Putamen (tissue), 1 donor: ENCODE measurements around the gene MYZAP.
A peak's percentile ranks its signal among the peaks of the same experiment; 100 is the strongest.

Experiments used
- DNase-seq: peaks from one replicate; pipeline ENCODE4 v3.0.0-alpha.2; 2016; ENCODE audit warnings: low spot score

Gene MYZAP

GRCh38 chr15:57591822-57592367, at the start of gene MYZAP:
Gene MYZAP, plus strand, starts transcription at chr15:57591904. Its CDS starts 131 bp downstream, at chr15:57592035.
- no peak for DNase-seq

GRCh38 chr15:57542505-57542817, 49.2 kb upstream of the MYZAP start:
- DNase-seq: no peak

GRCh38 chr15:57544848-57545480, 46.7 kb upstream of the MYZAP start:
- no peak for DNase-seq

GRCh38 chr15:57545995-57546394, 45.7 kb upstream of the MYZAP start:
- DNase-seq: no peak

GRCh38 chr15:57547243-57547755, 44.4 kb upstream of the MYZAP start:
- no peak for DNase-seq

GRCh38 chr15:57548351-57548750, 43.4 kb upstream of the MYZAP start:
- no peak for DNase-seq

- DNase-seq: no peak
Measured at GRCh38 chr15:57548835-57549234, 42.9 kb upstream of the MYZAP start.

- no peak for DNase-seq
Measured at GRCh38 chr15:57549935-57550334, 41.8 kb upstream of the MYZAP start.

GRCh38 chr15:57550640-57551039, 41.1 kb upstream of the MYZAP start:
- no peak for DNase-seq

GRCh38 chr15:57551715-57552677, 39.7 kb upstream of the MYZAP start:
- no peak for DNase-seq

GRCh38 chr15:57552678-57553334, 38.9 kb upstream of the MYZAP start:
- no peak for DNase-seq

- DNase-seq: no peak
Measured at GRCh38 chr15:57553526-57553925, 38.2 kb upstream of the MYZAP start.

GRCh38 chr15:57554063-57554811, 37.5 kb upstream of the MYZAP start:
- DNase-seq: no peak

GRCh38 chr15:57554812-57555179, 36.9 kb upstream of the MYZAP start:
- DNase-seq: no peak

- no peak for DNase-seq
Measured at GRCh38 chr15:57555270-57555669, 36.4 kb upstream of the MYZAP start.

GRCh38 chr15:57556040-57556439, 35.7 kb upstream of the MYZAP start:
- no peak for DNase-seq

- no peak for DNase-seq
Measured at GRCh38 chr15:57557267-57557666, 34.4 kb upstream of the MYZAP start.

GRCh38 chr15:57557810-57558209, 33.9 kb upstream of the MYZAP start:
- no peak for DNase-seq

- DNase-seq: no peak
Measured at GRCh38 chr15:57559875-57560274, 31.8 kb upstream of the MYZAP start.

- DNase-seq: peak; percentile 46
Measured at GRCh38 chr15:57561041-57561711, 30.5 kb upstream of the MYZAP start.

GRCh38 chr15:57562196-57562769, 29.4 kb upstream of the MYZAP start:
- no peak for DNase-seq
